GM21825 (cell line): ENCODE data around the gene TCN1.
A peak's percentile ranks its signal among the peaks of the same experiment; 100 is the strongest.
"Not testable (repeated sequence)": the region's sequence is repeated elsewhere in the genome, so short reads cannot be mapped to it uniquely, and the experiment has no call there.

Experiments used
- ATAC-seq: cut with Tn5 transposase; IDR thresholded peaks from one replicate; pipeline ENCODE4 v1.9.1; 2021; ENCODE audit warnings: mild to moderate bottlenecking, moderate library complexity; ENCODE audit not compliant: unreplicated experiment

TCN1 gene

GRCh38 chr11:59857439-59858434, 8.6 kb downstream of the TCN1 start:
- ATAC-seq: no peak

GRCh38 chr11:59854871-59855270, 11.4 kb downstream of the TCN1 start:
- no peak for ATAC-seq

GRCh38 chr11:59851416-59851815, 14.9 kb downstream of the TCN1 start:
- ATAC-seq: not testable (repeated sequence)

GRCh38 chr11:59849551-59849950, 16.7 kb downstream of the TCN1 start:
- ATAC-seq: not testable (repeated sequence)

GRCh38 chr11:59849129-59849528, 17.2 kb downstream of the TCN1 start:
- no peak for ATAC-seq

- not testable (repeated sequence) for ATAC-seq
Observed at GRCh38 chr11:59848439-59848838, 17.8 kb downstream of the TCN1 start.

GRCh38 chr11:59847626-59848025, 18.7 kb downstream of the TCN1 start:
- ATAC-seq: no peak

GRCh38 chr11:59846556-59846955, 19.7 kb downstream of the TCN1 start:
- no peak for ATAC-seq

GRCh38 chr11:59845399-59845798, 20.9 kb downstream of the TCN1 start, which contains the start of gene CBLIF:
Gene CBLIF, minus strand, starts transcription at chr11:59845499. Its CDS starts 46 bp downstream, at chr11:59845453.
- no peak for ATAC-seq

- ATAC-seq: no peak
Observed at GRCh38 chr11:59842316-59842715, 24.0 kb downstream of the TCN1 start.

GRCh38 chr11:59841514-59841913, 24.8 kb downstream of the TCN1 start:
- ATAC-seq: peak; percentile 70

GRCh38 chr11:59839615-59840014, 26.7 kb downstream of the TCN1 start:
- no peak for ATAC-seq

GRCh38 chr11:59833602-59834001, 32.7 kb downstream of the TCN1 start:
- ATAC-seq: no peak

GRCh38 chr11:59829358-59829757, 36.9 kb downstream of the TCN1 start:
- no peak for ATAC-seq

GRCh38 chr11:59822989-59823566, 43.2 kb downstream of the TCN1 start:
- ATAC-seq: peak; percentile 80

- ATAC-seq: no peak
Observed at GRCh38 chr11:59818572-59818971, 47.7 kb downstream of the TCN1 start.

- not testable (repeated sequence) for ATAC-seq
Observed at GRCh38 chr11:59816434-59816833, 49.9 kb downstream of the TCN1 start.

GRCh38 chr11:59815754-59816153, 50.5 kb downstream of the TCN1 start:
- ATAC-seq: no peak

- ATAC-seq: no peak
Observed at GRCh38 chr11:59814021-59814420, 52.3 kb downstream of the TCN1 start.

GRCh38 chr11:59813364-59813763, 52.9 kb downstream of the TCN1 start:
- no peak for ATAC-seq

- no peak for ATAC-seq
Observed at GRCh38 chr11:59812220-59812619, 54.1 kb downstream of the TCN1 start.

GRCh38 chr11:59810911-59811259, 55.4 kb downstream of the TCN1 start:
- ATAC-seq: no peak
